ENCODE results near the gene NKAIN2. TPM values are rescaled to one million over a fixed set of nuclear protein-coding genes. Genes with fewer than 3 reads are reported as not detected.

Gene NKAIN2
- total RNA-seq, 1 donor from 2014 or later: not detected

DNA sequence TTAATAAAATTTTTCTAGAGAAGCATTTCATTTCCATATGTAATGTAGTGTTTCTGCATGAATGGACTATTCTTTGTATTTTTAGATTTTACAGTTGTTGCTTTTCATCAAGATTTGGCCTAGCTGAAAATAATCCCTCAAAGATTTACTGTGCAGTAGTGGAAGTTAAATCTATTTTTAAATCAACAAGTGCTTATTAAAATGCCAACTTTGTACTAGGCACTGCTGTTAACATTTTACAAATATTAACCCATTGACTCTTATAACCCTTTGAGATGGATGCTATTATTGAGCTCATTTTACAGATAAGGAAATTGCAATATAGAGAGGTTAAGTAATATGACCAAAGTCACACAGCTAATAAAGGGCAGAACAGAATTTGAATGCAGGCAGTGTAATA lies 274.5 kb downstream of the NKAIN2 start:
- TF ChIP-seq, protein P1, sequence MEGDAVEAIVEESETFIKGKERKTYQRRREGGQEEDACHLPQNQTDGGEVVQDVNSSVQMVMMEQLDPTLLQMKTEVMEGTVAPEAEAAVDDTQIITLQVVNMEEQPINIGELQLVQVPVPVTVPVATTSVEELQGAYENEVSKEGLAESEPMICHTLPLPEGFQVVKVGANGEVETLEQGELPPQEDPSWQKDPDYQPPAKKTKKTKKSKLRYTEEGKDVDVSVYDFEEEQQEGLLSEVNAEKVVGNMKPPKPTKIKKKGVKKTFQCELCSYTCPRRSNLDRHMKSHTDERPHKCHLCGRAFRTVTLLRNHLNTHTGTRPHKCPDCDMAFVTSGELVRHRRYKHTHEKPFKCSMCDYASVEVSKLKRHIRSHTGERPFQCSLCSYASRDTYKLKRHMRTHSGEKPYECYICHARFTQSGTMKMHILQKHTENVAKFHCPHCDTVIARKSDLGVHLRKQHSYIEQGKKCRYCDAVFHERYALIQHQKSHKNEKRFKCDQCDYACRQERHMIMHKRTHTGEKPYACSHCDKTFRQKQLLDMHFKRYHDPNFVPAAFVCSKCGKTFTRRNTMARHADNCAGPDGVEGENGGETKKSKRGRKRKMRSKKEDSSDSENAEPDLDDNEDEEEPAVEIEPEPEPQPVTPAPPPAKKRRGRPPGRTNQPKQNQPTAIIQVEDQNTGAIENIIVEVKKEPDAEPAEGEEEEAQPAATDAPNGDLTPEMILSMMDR (IDR thresholded peaks at IDR 0.05; ENCODE audit: insufficient read depth, low read length, poor library complexity, severe bottlenecking): no peak
- no peaks in the 10 kb centered on the region for H3K36me3 ChIP-seq (ENCODE audit: control insufficient read depth, insufficient read depth, low read length)
- H3K27me3 ChIP-seq (ENCODE audit: control insufficient read depth, insufficient read depth, low read length): no peaks in the 10 kb centered on the region
- no peak overlapping the region for H3K4me3 ChIP-seq (ENCODE audit: low read depth, low read length)
- no peak for DNase-seq (ENCODE audit: low read depth)

DNA sequence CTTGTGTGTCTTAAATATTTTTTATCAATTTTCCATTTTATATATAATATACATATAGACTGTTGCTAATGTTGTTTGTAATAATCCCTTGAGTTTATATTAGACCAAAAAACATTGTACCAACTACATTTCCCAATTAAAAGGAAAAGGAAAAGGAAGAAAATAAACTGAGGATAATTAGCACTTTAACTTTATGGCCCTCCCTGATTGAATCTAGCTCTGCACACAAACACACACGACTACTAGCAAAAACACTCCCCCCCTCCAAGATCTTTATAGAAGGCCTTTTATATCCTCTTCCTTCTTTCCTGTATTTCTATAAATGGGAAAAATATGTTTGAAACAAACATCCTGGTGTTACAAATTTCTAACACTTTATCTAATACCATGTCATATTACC lies 276.8 kb downstream of the NKAIN2 start:
- DNase-seq (ENCODE audit: low read depth): no peak
- no peaks in the 10 kb centered on the region for H3K36me3 ChIP-seq (ENCODE audit: control insufficient read depth, insufficient read depth, low read length)
- H3K4me3 ChIP-seq (ENCODE audit: low read depth, low read length): no peak overlapping the region
- H3K27me3 ChIP-seq (ENCODE audit: control insufficient read depth, insufficient read depth, low read length): no peaks in the 10 kb centered on the region
- TF ChIP-seq, protein P1 (IDR thresholded peaks at IDR 0.05; ENCODE audit: insufficient read depth, low read length, poor library complexity, severe bottlenecking): no peak

DNA sequence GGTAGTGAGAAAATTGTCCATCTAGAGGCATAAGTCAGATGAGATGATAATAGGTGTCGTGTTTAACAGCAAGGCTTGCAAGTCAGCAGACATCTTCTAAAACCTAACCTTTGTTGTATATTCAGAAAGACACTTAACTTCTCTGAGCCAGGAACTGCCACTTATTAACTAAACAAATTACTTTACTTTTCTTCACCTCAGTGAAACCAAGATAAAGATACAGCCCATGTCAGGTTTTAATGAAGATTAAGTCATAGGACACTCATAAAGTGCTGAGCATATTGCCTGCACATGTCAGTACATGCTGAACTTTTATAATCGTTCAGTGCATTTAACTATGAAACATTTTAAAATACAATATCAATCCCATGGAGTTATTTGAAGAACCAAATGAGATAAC lies 286.8 kb downstream of the NKAIN2 start:
- TF ChIP-seq, protein P1 (IDR thresholded peaks at IDR 0.05; ENCODE audit: insufficient read depth, low read length, poor library complexity, severe bottlenecking): no peak
- DNase-seq (ENCODE audit: low read depth): no peak
- no peaks in the 10 kb centered on the region for H3K36me3 ChIP-seq (ENCODE audit: control insufficient read depth, insufficient read depth, low read length)
- no peaks in the 10 kb centered on the region for H3K27me3 ChIP-seq (ENCODE audit: control insufficient read depth, insufficient read depth, low read length)
- no peak overlapping the region for H3K4me3 ChIP-seq (ENCODE audit: low read depth, low read length)

DNA sequence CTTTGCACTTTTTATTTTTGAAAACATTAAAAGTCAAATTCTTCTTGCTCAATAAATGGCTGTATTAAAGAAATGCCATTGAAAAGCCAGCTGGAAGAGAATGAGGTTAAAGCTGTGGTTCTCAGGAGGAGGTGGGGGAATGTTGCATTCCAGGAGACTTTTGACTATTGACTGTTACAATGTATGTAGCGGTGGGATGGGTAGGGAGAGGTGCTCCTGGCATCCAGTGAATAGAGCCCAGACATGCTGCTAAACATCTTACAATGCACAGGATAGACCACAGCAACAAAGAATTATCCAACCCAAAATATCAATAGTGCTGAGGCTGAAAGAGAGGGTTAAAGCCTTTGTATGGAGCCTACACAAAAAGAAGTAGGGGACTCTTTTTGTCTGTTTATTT lies 295.9 kb downstream of the NKAIN2 start:
- H3K36me3 ChIP-seq (ENCODE audit: control insufficient read depth, insufficient read depth, low read length): no peaks in the 10 kb centered on the region
- DNase-seq (ENCODE audit: low read depth): no peak
- no peaks in the 10 kb centered on the region for H3K27me3 ChIP-seq (ENCODE audit: control insufficient read depth, insufficient read depth, low read length)
- TF ChIP-seq, protein P1 (IDR thresholded peaks at IDR 0.05; ENCODE audit: insufficient read depth, low read length, poor library complexity, severe bottlenecking): no peak
- no peak overlapping the region for H3K4me3 ChIP-seq (ENCODE audit: low read depth, low read length)

DNA sequence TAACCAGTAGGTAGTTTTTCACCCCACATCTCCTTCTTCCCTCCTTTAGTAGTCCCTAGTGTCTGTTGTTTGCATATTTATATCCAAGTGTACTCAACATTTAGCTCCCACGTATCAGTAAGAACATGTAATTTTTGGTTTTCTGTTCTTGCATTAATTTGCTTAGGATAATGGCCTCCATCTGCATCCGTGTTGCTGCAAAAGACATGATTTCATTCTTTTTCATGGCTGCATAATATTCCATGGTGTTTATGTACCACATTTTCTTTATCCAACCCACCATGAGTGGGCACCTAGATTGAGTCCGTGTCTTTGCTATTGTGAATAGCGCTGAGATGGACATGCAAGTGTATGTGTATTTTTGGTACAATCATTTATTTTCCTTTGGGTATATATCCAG lies 306.8 kb downstream of the NKAIN2 start:
- Histone ChIP-seq H3K36me3 (ENCODE audit: control insufficient read depth, insufficient read depth, low read length) (no peaks in the 10 kb centered on the region), H3K4me3 (ENCODE audit: low read depth, low read length) (no peak overlapping the region), H3K27me3 (ENCODE audit: control insufficient read depth, insufficient read depth, low read length) (no peaks in the 10 kb centered on the region)
- TF ChIP-seq, protein P1 (IDR thresholded peaks at IDR 0.05; ENCODE audit: insufficient read depth, low read length, poor library complexity, severe bottlenecking): no peak
- DNase-seq (ENCODE audit: low read depth): no peak

DNA sequence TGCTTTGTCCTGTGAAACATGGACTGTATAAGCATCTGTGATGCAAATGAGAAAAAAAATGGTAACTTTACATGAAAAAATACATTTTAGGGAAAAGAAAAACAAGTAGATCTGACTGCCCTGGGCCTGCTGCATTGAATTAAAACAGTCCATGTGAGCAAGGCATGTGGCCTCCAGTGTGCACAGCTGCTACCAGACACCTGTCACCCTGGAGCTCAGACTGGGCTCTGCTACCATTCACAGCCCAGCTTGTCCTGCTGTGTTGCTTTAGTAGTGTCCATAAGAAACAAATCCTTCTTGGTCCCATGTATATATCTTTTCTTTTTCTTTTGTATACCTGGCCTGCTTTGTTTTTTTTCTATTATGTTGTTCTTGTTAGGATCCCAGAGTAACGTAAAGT lies 315.9 kb downstream of the NKAIN2 start:
- no peak for DNase-seq (ENCODE audit: low read depth)
- TF ChIP-seq, protein P1 (IDR thresholded peaks at IDR 0.05; ENCODE audit: insufficient read depth, low read length, poor library complexity, severe bottlenecking): no peak

More for the DNA sequence above, 315.9 kb downstream of the NKAIN2 start:
- no peaks in the 10 kb centered on the region for H3K36me3 ChIP-seq (ENCODE audit: control insufficient read depth, insufficient read depth, low read length)
- H3K4me3 ChIP-seq (ENCODE audit: low read depth, low read length): no peak overlapping the region
- H3K27me3 ChIP-seq (ENCODE audit: control insufficient read depth, insufficient read depth, low read length): no peaks in the 10 kb centered on the region

Measured in kidney epithelial cell (primary cell).